ENCODE results near the gene IGF2R. TPM values are rescaled to one million over a fixed set of nuclear protein-coding genes. Genes with fewer than 3 reads are reported as not detected.
A peak's percentile ranks its signal among the peaks of the same experiment; 100 is the strongest.

The IGF2R gene
- total and polyA plus RNA-seq, 2 of the 13 experiments (the other 11 are each of a cell fraction or from before 2014, with no cell fraction given): 38.3 to 70.0 TPM

GRCh38 chr6:159969204-159969912 is 476 bp downstream of the IGF2R start (continued):
- TF ChIP-seq PHF5A (CRISPR knock-in tag; IDR thresholded peaks at IDR 0.05; ENCODE audit: low read depth, unreplicated experiment) (no peak), ZNF124 (CRISPR knock-in tag; IDR thresholded peaks at IDR 0.05) (no peak), RORA (CRISPR knock-in tag; IDR thresholded peaks at IDR 0.05) (no peak), SP1 (IDR thresholded peaks at IDR 0.05) (no peak), SP1 (CRISPR knock-in tag; IDR thresholded peaks at IDR 0.05) (no peak), ZNF879 (CRISPR knock-in tag; IDR thresholded peaks at IDR 0.05) (no peak), HOXA5 (CRISPR knock-in tag; IDR thresholded peaks at IDR 0.05) (no peak; the same call in 1 of the 2 replicates), ZNF720 (CRISPR knock-in tag; IDR thresholded peaks at IDR 0.05) (no peak), DNMT3B (CRISPR knock-in tag; conservative IDR thresholded peaks at IDR 0.05) (no peak), KLF16 (CRISPR knock-in tag; IDR thresholded peaks at IDR 0.05) (no peak; a peak in 1 of 4 replicates), XBP1 (CRISPR knock-in tag; IDR thresholded peaks at IDR 0.05) (no peak), ZNF460 (CRISPR knock-in tag; IDR thresholded peaks at IDR 0.05; ENCODE audit: borderline replicate concordance) (no peak), ZNF441 (CRISPR knock-in tag; IDR thresholded peaks at IDR 0.05; ENCODE audit: borderline replicate concordance) (no peak), ZSCAN22 (CRISPR knock-in tag; IDR thresholded peaks at IDR 0.05) (no peak), SATB2 (CRISPR knock-in tag; IDR thresholded peaks at IDR 0.05) (no peak), ZNF207 (IDR thresholded peaks at IDR 0.05; ENCODE audit: borderline replicate concordance) (no peak), ZNF772 (CRISPR knock-in tag; IDR thresholded peaks at IDR 0.05) (peak; percentile 53; the same call in 1 of the 2 replicates), THAP7 (CRISPR knock-in tag; IDR thresholded peaks at IDR 0.05) (no peak), NR1H2 (CRISPR knock-in tag; IDR thresholded peaks at IDR 0.05; ENCODE audit: borderline replicate concordance, low read depth) (no peak), ZEB1 (IDR thresholded peaks at IDR 0.05; ENCODE audit: insufficient replicate concordance, low read depth) (no peak), PCBP1 (IDR thresholded peaks at IDR 0.05; ENCODE audit: borderline replicate concordance, low read depth, low read length) (no peak), SIX1 (CRISPR knock-in tag; IDR thresholded peaks at IDR 0.05; ENCODE audit: borderline replicate concordance) (no peak), ZNF367 (CRISPR knock-in tag; IDR thresholded peaks at IDR 0.05; ENCODE audit: borderline replicate concordance) (no peak), GTF2F1 (IDR thresholded peaks at IDR 0.05; ENCODE audit: low read length) (no peak), MYNN (CRISPR knock-in tag; IDR thresholded peaks at IDR 0.05; ENCODE audit: low read depth) (no peak), JARID2 (CRISPR knock-in tag; IDR thresholded peaks at IDR 0.05; ENCODE audit: insufficient replicate concordance) (no peak), ZNF274 (CRISPR knock-in tag; IDR thresholded peaks at IDR 0.05) (no peak), ZNF337 (CRISPR knock-in tag; IDR thresholded peaks at IDR 0.05; ENCODE audit: borderline replicate concordance, low read depth) (no peak), ZNF564 (CRISPR knock-in tag; IDR thresholded peaks at IDR 0.05) (0 out of 2 replicates have a peak, but pooled peaks have one; percentile 57), MLLT10 (CRISPR knock-in tag; IDR thresholded peaks at IDR 0.05) (no peak), ZNF235 (CRISPR knock-in tag; IDR thresholded peaks at IDR 0.05; ENCODE audit: borderline replicate concordance) (peak; percentile 72; the same call in 1 of the 2 replicates), ZNF251 (CRISPR knock-in tag; IDR thresholded peaks at IDR 0.05) (no peak), TFAP4 (IDR thresholded peaks at IDR 0.05; ENCODE audit: borderline replicate concordance, low read depth) (no peak), HHEX (CRISPR knock-in tag; IDR thresholded peaks at IDR 0.05) (no peak), ZNF501 (CRISPR knock-in tag; IDR thresholded peaks at IDR 0.05) (no peak)

Measured in HepG2 (cell line).